HS-5 (cell line): ENCODE measurements around the gene SARNP.

Experiments used
- DNase-seq: peaks from one replicate; pipeline ENCODE4 v3.0.0-alpha.2; 2012; ENCODE audit warnings: low read depth

SARNP gene

DNA sequence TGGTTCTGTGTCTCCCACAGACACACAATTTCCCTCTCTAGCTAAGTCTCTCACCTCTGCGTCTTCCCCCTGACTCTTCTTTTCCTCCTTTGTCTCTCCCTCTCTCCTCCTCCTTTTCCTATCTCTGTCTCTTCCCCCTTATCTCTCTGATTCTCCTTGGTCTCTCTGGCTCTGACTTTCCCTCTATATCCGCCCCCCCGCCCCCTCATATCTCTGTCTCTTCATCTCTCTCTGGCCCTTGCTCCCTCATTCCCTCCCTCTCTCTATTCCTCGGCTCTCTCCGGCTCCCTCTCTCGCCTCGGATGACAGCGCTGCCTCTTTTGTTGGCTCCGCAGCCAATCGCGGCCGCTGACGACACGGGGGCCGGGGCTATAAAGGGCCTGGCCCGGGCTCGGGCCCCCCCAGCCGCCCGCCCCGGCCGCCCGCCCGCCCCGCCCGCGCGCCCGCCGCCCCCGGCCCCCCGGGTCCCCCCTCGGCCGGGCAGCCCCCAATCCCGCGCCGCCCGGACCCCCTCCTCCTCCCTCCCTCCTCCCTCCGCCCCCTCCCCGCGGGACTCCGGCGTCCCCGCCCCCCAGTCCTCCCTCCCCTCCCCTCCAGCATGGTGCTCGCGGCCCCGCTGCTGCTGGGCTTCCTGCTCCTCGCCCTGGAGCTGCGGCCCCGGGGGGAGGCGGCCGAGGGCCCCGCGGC, 74.7 kb downstream of the SARNP start, which contains the start of gene GDF11:
Gene GDF11 (plus strand): TSS at position 404 of the 687 bp plus-strand sequence. CDS start 195 bp downstream, at position 599.
- DNase-seq, result no peak

DNA sequence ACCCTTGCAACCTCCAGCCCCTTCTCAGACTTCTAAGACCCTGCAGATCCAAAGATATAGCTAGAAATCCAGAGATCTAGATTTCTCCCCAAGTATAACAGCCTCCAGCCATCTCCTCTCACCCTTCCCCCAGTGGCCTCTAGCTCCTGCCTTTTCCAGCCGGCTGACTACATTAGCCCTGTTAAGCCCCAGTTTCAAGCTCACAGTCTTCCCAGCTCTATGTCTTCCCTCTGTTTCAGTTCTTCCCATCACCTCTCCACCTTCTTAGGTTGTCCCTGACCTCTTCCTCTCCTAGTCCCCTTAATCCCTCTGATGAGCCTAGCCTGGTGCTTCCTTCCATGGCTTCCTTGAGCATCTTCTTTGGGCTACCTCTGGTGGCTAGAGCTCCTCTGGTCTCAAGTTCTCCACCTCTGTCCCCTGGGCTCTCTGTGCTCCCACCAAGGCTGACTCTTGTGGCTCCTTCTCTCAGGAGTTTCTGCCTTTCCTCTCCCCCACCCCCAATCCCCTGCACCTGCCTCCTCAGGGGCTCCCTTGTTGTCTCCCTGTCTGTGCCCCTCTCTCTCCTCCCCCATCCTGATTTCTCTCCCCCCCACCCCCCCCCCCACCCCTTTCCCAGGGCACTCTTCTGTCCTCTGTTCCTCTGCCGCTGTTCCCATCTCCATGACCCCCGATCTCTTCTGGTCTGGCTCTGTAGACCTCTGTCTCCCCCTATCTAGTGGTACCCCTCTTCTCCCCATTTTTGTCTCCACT, 75.4 kb downstream of the SARNP start:
- no peak for DNase-seq

DNA sequence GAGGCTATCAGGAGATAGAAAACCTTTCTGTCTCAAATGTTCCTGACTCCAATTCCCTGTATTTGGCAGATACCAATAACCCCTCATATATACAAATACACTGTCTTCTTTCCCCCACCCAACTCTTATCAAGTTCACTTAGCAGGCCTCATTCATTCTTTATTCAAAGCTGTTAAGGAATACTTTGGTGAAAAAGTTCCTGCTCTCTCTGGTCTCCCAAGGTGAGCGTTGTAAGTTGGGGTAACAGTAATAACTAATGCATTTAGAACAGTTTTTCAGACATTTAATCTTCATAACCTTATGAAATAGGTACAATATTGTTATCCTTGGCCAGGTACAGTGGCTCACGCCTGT, 78.5 kb downstream of the SARNP start:
- DNase-seq, result no peak

DNA sequence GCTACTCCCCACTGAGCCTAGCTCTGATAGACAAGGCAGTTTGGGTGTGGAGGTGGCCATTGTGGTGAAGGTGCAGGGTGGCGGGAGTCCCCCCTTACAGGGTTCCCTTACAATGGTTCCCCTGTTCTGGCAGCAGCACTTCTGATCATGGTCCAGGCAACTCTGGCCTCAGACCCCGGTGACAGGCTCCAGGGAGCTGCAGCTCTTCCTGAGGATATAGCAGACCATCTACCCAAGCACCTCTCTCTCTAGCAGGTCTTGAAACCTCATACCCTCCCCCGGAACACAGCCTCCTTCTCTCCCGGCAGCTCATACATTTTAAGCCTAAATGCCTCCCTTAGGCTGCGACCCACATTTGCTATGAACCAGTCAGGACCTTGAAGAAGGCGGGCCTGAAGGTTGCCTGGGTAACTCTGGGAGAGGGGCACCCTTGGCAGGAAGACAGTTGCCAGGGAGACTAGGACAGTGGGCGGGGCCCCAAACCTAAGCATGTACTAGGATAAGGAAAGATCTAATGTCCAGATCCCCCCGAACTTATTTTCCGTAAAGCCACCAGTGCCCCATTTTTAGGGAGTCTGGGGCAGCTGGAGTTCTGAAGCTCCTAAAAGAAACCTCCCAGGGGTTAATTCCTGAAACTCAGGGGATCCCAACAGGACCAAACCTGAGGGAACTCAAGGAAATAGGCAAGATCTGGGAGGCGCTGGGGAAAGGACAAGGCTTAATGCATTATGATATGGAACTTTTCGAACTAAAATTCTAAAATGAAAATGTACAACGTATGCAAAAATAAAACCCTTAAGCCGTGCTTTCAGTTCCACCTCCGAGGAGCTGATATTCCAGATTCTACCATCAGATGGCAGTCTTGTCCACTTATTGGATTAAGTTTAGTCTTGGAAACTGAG, 79.2 kb downstream of the SARNP start:
- DNase-seq, result no peak

DNA sequence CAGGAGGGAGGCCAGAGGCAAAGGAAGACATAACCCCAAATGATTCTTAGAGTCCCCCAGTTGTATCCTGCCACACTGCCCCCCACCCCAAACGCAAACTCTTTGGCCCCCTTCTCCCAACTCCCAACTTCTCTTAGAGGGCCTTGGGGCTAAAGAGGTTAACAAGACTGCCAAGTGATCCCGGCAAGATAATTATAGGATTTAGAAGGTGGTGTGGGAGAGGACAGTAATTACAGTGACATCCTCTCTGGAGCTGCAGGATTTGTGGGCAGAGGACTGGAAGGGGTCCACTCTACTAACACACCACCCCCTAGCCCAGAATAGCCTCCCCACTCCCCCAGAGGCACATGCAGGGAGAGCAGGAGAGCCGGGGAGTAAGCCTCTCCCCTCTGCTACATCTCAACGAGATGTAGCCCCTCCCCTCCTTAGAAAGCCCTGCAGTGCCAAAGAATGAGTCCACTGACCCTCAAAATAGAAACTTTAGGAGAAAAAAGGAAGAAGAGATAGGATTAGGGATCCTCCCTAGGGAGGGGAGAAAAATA, 79.9 kb downstream of the SARNP start:
- no peak for DNase-seq

DNA sequence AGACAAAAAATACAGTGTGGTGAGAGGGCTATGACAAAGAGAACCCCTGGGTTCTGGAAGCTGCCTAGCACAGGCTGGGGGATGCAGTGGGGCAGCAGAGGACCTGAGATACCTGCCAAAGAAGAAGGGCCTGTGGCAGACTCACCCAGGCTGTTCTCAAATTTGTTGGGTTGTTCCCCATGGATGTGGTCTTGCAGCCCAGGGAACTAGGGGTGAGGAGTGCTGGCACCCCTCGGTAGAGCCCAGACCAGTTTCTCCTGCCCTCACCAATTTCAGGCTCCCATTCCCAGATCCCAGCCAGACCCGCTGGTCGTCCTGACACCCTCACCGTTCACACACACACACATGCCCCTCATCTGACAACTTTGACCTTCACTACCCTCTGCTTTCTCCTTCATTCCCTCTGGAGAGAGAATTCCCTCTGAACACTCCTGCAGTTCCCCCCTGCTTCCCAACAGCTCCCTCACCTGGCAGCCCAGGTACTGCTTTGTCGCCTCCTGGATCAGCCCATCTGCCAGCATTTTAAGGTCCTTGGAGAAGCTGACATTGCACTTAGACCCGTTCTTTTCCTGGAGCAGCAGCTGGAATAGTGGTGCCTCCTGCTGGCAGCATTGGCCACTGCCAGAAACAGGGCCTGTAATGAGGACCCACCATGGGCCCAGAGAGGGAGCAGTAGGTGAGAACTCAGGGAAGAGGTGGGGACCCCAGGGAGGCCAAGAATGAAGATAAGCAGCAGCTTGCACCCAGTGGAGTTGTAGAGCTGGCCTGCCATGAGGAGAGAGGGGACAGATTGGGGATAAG, 80.5 kb downstream of the SARNP start:
- no peak for DNase-seq

DNA sequence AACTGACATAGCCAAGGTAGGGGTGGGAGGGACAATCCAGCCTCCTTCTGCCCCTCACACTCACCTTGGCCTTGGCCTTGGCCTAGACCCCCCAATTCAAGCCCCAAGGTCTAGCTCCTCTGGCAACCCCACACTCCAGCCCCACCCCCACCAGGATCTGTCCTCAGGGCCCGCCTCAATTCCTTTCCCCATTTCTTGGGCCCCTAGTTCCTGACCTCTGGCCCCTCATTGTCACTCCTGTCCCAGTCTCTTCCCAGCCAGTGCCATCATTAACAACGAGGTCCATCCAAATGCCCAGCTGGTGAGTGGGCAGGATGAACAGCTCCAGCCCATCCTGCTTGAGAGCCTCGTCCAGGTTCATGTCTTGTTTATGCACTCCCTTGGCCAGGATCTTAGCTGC, 81.4 kb downstream of the SARNP start:
- DNase-seq, result no peak

DNA sequence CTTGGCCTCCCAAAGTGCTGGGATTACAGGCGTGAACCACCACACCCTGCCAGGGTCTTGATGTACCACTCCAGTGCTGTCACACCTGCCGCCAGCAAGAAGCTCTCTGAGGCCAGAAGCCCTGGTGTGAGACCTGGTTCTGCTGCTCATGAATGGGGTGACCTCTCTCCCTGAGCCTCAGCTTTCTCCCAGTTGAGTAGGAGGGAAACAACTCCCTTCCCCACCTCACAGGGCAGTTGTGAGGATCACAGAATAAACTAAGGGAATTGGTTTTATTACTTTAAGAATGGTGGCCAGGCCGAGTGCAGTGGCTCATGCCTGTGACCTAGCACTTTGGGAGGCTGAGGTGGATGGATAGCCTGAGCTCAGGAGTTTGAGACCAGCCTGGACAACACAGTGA, 82.9 kb downstream of the SARNP start:
- no peak for DNase-seq

DNA sequence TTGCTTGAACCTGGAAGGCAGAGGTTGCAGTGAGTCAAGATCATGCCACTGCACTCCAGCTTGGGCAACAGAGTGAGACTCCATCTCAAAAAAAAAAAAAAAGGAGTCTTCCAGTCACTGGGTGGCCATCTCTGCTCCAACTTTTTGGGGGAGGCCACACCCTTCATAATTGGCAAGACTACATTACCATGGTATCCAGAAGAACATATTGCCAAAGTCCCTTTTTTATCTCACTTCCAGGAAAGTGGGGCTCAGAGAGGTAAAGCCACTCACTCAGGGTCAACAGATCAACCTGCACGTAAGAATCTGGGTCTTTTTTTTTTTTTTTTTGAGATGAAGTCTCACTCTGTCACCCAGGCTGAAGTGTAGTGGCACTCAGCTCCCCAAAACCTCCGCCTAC, 83.7 kb downstream of the SARNP start:
- no peak for DNase-seq

DNA sequence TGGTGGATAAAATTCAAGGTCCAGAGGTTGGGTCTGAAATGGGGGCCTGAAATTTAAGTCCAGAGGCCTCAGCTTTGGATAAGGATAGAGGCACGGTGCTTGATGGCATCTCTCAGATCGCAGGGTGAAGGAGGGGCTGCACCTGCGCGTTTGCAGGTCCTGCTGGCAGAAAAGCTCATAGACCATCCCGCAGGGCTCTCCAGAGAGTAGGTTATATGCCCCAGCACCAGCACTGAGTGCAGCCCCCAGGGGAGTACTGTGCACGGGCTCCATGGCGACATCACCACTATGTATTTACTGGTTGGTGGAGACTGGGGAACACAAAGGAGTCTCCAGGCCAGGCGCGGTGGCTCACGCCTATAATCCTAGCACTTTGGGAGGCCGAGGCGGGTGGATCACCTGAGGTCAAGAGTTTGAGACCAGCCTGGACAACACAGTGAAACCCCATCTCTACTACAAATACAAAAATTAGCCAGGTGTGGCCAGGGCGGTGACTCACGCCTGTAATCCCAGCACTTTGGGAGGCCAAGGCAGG, 84.4 kb downstream of the SARNP start:
- no peak for DNase-seq

DNA sequence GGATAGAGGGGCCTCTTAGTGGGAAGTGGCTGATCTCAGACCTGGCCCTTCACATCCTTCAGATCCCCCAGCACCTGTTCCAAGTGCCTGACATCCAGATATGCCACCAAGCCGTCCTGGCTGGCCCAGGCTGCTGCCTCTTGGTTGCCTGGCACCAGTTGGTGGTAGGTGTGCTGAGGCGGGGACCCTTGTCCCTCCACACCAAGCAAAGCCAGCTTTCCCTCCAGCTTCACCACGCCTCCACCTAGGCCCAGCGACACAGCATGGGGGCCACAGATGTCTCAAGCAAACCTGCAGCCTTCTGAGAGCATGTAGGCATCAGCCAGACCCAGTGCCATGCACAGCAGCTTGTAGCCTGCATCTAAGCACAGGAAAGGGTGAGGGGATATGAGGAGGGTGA, 85.2 kb downstream of the SARNP start:
- no peak for DNase-seq

DNA sequence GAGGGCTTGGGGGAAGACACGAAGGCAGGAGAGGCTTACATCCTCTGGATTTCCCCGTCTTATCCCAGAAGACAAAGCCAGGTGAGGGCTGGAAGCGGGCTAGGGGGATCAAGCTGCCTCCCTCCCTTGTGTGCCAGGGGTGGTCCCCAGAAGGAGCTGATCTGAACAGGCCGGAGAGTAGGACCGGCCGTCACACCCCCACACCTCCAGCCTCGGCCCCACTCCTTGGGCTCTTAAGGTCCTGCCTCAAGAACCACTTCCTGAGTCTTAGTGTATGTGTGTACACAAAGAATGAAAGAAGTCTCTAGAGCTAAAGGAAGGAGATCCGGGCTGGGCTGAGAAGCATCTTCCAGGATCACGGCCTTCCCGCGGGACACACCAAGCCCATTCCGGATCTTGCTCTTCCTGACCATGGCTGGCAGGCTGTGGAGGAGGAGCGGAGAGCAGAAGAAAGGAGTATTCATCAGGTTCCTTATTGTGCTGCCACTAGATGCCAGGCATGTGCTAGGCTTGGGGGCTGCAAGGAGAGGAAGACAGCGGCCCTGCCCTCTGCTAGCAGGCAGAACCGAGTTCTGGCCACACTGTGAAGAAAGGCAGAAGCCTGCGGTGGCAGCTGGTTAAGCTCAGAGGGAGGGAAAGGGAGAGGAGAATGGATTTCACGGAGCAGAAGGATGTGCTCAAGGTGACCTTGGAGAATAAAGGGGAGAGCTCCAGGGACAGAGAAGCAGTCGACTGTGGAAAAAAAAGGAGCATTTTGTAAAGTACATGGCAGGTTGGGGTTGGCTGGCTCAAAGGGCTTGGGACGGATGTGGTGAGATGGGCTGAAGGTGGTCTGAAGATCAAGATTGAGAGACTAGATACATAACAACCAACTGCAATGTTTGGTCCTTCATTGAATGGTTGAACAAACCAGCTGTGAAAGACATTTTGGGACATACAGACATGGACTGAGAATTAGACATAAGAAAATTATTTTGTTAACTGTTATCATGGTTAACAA, 87.4 kb downstream of the SARNP start:
- no peak for DNase-seq

DNA sequence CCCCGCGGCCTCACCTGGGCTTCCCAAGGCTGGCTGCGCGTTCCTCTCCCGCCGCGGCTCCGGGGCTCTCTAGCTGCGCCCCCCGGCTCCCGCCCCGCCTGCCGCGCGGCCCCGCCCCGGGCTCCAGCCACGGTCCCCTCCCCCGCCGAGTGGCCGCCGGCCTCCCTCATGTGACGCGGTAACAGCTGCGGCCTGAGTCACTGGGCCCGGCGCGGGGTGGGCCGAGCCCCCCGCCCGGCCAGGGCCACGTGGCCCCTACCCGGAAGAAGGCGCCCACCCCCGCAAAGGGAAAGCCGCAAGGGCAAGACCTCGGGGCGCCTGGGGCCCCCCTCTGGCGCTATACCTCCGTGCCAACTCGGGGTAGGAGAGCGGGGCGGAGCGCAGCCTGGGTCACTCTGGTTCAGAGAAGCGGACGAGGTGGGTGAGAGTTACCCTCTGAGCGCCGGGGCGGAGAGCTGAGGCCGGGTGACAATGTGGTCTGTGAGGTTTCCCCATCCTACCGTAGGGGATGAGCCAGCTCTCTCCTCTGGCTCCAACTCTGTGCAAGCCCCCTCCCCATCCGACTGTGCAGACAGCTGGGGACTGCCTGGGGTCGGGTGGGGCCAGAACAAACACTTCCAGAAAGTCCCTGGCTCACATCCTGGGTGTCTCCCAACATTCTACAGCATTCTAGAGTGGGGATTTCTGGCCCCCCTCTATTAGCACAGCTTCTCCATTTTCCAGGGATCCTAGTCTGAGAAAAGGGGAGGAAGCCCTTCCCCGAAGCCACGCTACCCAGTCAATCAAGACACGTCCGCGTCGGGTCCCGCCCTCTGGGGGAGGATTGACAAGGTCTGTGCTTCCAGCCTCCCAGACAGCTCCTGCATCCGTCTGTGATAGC, 88.3 kb downstream of the SARNP start, which contains the start of gene CD63:
Gene CD63 (minus strand): TSS at position 71 of the 880 bp plus-strand sequence. CDS start 668 bp downstream, outside the sequence.
- peak; percentile 88 for DNase-seq

DNA sequence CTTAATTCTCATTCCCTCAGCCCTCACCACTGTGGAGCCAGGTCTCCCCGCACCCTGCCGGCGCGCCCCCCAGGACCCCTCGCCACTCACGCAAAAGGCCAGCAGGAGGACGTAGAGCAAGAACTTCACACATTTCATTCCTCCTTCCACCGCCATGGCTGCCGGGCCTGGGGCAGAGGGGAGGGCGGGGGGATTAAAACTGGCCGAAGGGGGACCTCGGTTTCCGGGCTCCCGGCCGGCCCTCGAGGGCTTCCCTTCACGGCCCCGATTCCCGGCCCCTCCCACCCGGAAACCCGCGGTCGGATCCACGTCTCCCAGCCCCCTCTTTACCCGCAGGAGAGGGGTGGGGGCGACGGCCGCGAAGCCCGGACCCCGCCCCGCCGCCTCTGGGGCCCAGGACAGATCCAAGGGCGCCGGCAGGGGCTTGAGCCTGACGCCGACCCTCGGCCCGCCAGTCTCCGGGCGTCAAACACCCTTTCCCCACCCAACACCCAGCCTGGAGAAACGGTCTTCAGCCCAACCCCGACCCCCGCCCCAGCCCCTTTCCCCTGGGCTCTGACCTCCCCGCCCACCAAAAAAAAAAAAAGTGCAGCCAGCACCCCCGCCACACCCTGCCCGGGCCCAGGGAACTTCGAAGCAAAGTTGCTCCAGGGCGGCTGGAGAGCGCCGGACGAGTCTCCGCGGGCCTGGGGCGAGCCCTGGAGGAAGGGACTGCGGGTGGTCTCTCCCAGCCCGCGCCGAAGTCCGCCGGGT, 89.2 kb downstream of the SARNP start:
- no peak for DNase-seq

DNA sequence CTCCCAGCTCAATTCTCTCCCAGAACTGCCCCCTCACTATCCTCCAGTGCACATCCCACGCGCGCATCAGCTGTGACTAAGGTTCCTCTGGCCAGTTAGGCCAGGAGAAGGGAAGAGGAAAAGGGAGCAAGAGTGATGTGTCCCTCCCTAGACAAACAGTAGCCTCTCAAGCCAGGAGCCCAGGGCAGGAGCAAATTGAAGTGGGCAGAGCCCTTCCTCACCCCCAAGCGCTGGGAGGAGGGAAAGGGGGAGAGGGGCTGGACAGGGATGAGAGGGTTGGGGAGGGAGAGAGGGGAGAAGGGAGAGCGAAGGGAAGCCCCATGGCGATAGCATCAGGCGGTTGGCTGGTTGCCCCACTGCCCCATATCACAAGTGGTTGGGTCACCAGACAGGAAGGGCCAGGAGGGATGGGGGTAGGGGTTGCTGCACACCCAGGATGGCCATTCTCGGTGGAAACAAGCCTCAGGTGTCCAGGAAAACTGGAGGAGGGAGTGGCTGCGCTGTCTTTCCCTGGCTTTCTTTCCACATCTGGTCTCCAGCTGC, 89.8 kb downstream of the SARNP start:
- DNase-seq, result no peak

DNA sequence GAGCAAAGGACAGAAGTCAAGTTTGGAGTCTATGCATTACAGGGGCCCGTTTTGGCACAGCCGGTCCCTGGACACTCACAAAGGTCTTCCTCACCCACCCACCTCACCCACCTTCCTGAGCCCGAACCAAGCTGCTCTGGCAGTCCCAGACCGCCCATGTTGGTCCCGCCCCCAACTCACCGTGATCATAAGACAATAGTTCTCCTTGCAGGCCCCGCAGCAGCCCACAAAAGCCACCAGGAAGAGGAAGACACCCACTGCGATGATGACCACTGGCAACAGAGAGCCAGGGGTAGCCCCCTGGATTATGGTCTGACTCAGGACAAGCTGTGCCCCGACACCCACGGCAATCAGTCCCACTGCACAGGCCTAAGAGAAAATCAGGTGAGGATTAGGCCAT, 90.6 kb downstream of the SARNP start:
- DNase-seq, result no peak

DNA sequence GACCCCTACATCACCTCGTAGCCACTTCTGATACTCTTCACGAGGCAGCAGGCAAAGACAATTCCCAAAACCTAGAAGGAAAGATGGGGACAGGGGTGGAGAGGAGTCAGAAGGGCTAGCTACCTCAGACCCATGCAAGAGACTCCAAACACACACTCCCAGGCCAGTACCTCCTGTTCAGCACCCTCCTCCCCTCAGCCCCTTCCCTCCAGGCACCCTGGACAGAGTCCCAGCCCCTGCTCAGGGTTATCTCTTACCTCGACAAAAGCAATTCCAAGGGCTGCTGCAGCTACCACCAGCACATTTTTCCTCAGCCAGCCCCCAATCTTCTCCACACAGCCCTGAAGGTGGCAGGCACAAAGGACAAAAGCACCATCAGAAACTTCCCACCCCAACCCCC, 92.0 kb downstream of the SARNP start:
- no peak for DNase-seq

DNA sequence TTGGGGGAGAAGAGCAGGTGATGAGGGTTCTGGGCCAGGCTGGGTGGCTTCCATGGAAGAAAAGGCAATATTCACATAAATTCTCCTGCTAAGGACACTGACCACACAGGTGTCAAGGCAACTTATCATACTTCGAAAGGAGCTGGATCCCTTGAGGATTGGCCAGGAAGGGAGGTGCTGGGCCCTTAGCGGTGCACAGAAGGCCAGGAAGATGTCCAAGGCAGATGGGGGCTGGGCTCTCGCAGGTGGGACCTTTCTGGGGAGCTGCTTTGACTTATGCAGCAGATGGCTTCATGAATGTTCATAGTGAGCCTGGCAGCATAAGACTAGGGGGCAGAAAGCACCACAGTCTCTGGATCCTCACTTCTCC, 92.6 kb downstream of the SARNP start:
- no peak for DNase-seq
